Common myeloid progenitor, CD34-positive (primary cell): ENCODE measurements around the gene ZFP64.

Experiments
- CTCF ChIA-PET: fragments of 350-600 bp; sonication (Branson Sonifier 250); formaldehyde crosslinking; loops from one replicate; lab custom pipeline; 2021; ENCODE audit warnings: antibody characterized with exemption; lab: Charles Lee
- POLR2A ChIA-PET: fragments of 350-600 bp; sonication (Branson Sonifier 250); formaldehyde crosslinking; loops from one replicate; lab custom pipeline; 2021; ENCODE audit warnings: antibody characterized with exemption; lab: Charles Lee
- DNase-seq, 3 donors: peaks; one replicate each; pipeline versions ENCODE4 v3.0.0 to v3.0.0-alpha.2; 2013
- H3K27ac ChIP-seq, 2 experiments: 1 replicate in 1 of 2; 2 replicates in 1 of 2; pipeline ENCODE4 v1.7.0; 2013; ENCODE audit warnings: inconsistent platforms in 2 of 2, low read length in 2 of 2, mild to moderate bottlenecking in 2 of 2, low read depth in 1 of 2, moderate library complexity in 1 of 2; ENCODE audit not compliant: severe bottlenecking in 2 of 2, insufficient read depth in 1 of 2, poor library complexity in 1 of 2
- H3K27me3 ChIP-seq, 5 experiments: replicated peaks in 2 of 5; 1 replicate in 3 of 5; 2 replicates in 2 of 5; pipeline versions ENCODE4 v1.6.1 to v1.7.0; 2013; ENCODE audit warnings: low read length in 4 of 5, mild to moderate bottlenecking in 2 of 5, moderate library complexity in 2 of 5, inconsistent platforms in 1 of 5; ENCODE audit not compliant: insufficient read depth in 5 of 5, control insufficient read depth in 4 of 5
- H3K36me3 ChIP-seq, 4 experiments: 1 replicate in 2 of 4; 2 replicates in 2 of 4; pipeline versions ENCODE4 v1.6.1 to v1.7.0; 2013; ENCODE audit warnings: low read length in 3 of 4, control low read depth in 1 of 4, mild to moderate bottlenecking in 1 of 4; ENCODE audit not compliant: control insufficient read depth in 4 of 4, insufficient read depth in 4 of 4
- H3K4me1 ChIP-seq, 4 experiments: 1 replicate in 3 of 4; 2 replicates in 1 of 4; pipeline versions ENCODE4 v1.6.1 to v1.7.1; 2013; ENCODE audit warnings: low read length in 3 of 4, mild to moderate bottlenecking in 3 of 4, control low read depth in 1 of 4, inconsistent platforms in 1 of 4, moderate library complexity in 1 of 4; ENCODE audit not compliant: control insufficient read depth in 4 of 4, insufficient read depth in 4 of 4; ENCODE audit errors: control extremely low read depth in 1 of 4
- H3K4me3 ChIP-seq, 7 experiments: 1 replicate in 4 of 7; 2 replicates in 3 of 7; pipeline versions ENCODE4 v1.5.1 to v1.7.0; 2013; ENCODE audit warnings: mild to moderate bottlenecking in 7 of 7, low read length in 6 of 7, moderate library complexity in 6 of 7, inconsistent platforms in 2 of 7, low read depth in 2 of 7, control low read depth in 1 of 7; ENCODE audit not compliant: insufficient read depth in 4 of 7, control insufficient read depth in 1 of 7; ENCODE audit errors: extremely low read depth in 1 of 7
- H3K9me3 ChIP-seq, 5 experiments: 1 replicate in 4 of 5; 2 replicates in 1 of 5; pipeline versions ENCODE4 v1.6.1 to v1.7.1; 2013; ENCODE audit warnings: low read length in 4 of 5, mild to moderate bottlenecking in 2 of 5, inconsistent platforms in 1 of 5, low read depth in 1 of 5, moderate library complexity in 1 of 5; ENCODE audit not compliant: control insufficient read depth in 4 of 5, insufficient read depth in 2 of 5; ENCODE audit errors: control extremely low read depth in 1 of 5
- WGBS: methylation state at CpG from one replicate; pipeline ENCODE4 v1.1.5; 2013; ENCODE audit not compliant: insufficient coverage; 5-methylcytosine and 5-hydroxymethylcytosine counted together

The ZFP64 gene

GRCh38 chr20:52160621-52161204, 30.9 kb downstream of the ZFP64 start:
- CTCF ChIA-PET: no interaction called here
- H3K36me3 ChIP-seq: peaks cover 20 to 72% (median 46%) of the 10 kb centered on the region in 4 experiments
- 97% methylated on average over 8 of the region's 9 CpGs for WGBS

GRCh38 chr20:52160049-52160570, 31.5 kb downstream of the ZFP64 start:
- H3K9me3 ChIP-seq: peaks cover 5 to 16% (median 9%) of the 10 kb centered on the region in 5 experiments
- CTCF ChIA-PET: no interaction called here
- WGBS: 98% methylated on average over 16 of the region's 18 CpGs
- H3K36me3 ChIP-seq: peaks cover 16 to 66% (median 42%) of the 10 kb centered on the region in 4 experiments
- no peak overlapping the region for H3K4me3 ChIP-seq
- no peak overlapping the region for H3K27ac ChIP-seq
- H3K27me3 ChIP-seq: no peaks in the 10 kb centered on the region
- POLR2A ChIA-PET: no interaction called here
- DNase-seq: no peak
- no peaks in the 10 kb centered on the region for H3K4me1 ChIP-seq

More at GRCh38 chr20:52160621-52161204, 30.9 kb downstream of the ZFP64 start:
- Histone ChIP-seq H3K9me3 (peaks cover 5 to 20% (median 9%) of the 10 kb centered on the region in 5 experiments), H3K27ac (no peak overlapping the region), H3K27me3 (no peaks in the 10 kb centered on the region), H3K4me3 (no peak overlapping the region), H3K4me1 (no peaks in the 10 kb centered on the region)
- POLR2A ChIA-PET: interaction anchor here (0.5 kb wide), 1 partner anchor 264 kb away, joined by 9 read pairs; no protein-coding TSS in a partner anchor
- no peak for DNase-seq

GRCh38 chr20:52154575-52154974, 37.0 kb downstream of the ZFP64 start:
- ChIA-PET POLR2A (no interaction called here), CTCF (no interaction called here)
- no CpG with 5 or more reads among the region's 1 CpG for WGBS
- no peak overlapping the region for H3K27ac ChIP-seq
- no peaks in the 10 kb centered on the region for H3K27me3 ChIP-seq
- no peak for DNase-seq
- H3K9me3 ChIP-seq: peaks cover 5 to 16% (median 9%) of the 10 kb centered on the region in 5 experiments
- H3K4me1 ChIP-seq: no peaks in the 10 kb centered on the region
- peaks cover 8 to 55% (median 44%) of the 10 kb centered on the region in 4 experiments for H3K36me3 ChIP-seq
- H3K4me3 ChIP-seq: no peak overlapping the region

- peaks cover 6 to 49% (median 40%) of the 10 kb centered on the region in 4 experiments for H3K36me3 ChIP-seq
- ChIA-PET POLR2A (no interaction called here), CTCF (interaction anchor here (1.2 kb wide), 2 partner anchors 9 to 29 kb away, joined by 3 read pairs; no protein-coding TSS in a partner anchor)
- H3K4me3 ChIP-seq: no peak overlapping the region
- peaks cover under 1 to 13% (median 8%) of the 10 kb centered on the region in 5 experiments for H3K9me3 ChIP-seq
- no peaks in the 10 kb centered on the region for H3K4me1 ChIP-seq
- H3K27me3 ChIP-seq: no peaks in the 10 kb centered on the region
- 82% methylated on average over 4 of the region's 7 CpGs for WGBS
- H3K27ac ChIP-seq: no peak overlapping the region
- DNase-seq: no peak
These were observed 37.7 kb downstream of the ZFP64 start for GRCh38 chr20:52153896-52154295.

GRCh38 chr20:52152921-52153320, 38.7 kb downstream of the ZFP64 start:
- POLR2A ChIA-PET: no interaction called here
- CTCF ChIA-PET: interaction anchor here (1.2 kb wide), 2 partner anchors 10 to 28 kb away, joined by 3 read pairs; no protein-coding TSS in a partner anchor
- peaks cover 2 to 41% (median 31%) of the 10 kb centered on the region in 4 experiments for H3K36me3 ChIP-seq
- DNase-seq: no peak
- H3K4me3 ChIP-seq: no peak overlapping the region
- peaks cover 0 to 6% (median 3%) of the 10 kb centered on the region in 5 experiments for H3K9me3 ChIP-seq
- 98% methylated on average over 19 of the region's 19 CpGs for WGBS
- no peaks in the 10 kb centered on the region for H3K27me3 ChIP-seq
- no peaks in the 10 kb centered on the region for H3K4me1 ChIP-seq
- no peak overlapping the region for H3K27ac ChIP-seq

- ChIA-PET POLR2A (no interaction called here), CTCF (no interaction called here)
- peaks cover 2 to 41% (median 29%) of the 10 kb centered on the region in 4 experiments for H3K36me3 ChIP-seq
- H3K4me1 ChIP-seq: no peaks in the 10 kb centered on the region
- DNase-seq: no peak
- peaks cover 0 to 5% (median 3%) of the 10 kb centered on the region in 5 experiments for H3K9me3 ChIP-seq
- H3K27ac ChIP-seq: no peak overlapping the region
- no peaks in the 10 kb centered on the region for H3K27me3 ChIP-seq
- no peak overlapping the region for H3K4me3 ChIP-seq
- 95% methylated on average over 23 of the region's 26 CpGs for WGBS
These were observed 39.2 kb downstream of the ZFP64 start for GRCh38 chr20:52152416-52152815.
